ENCODE results near the gene ZNF143.
A peak's percentile ranks its signal among the peaks of the same experiment; 100 is the strongest.
"Not testable (repeated sequence)": the region's sequence is repeated elsewhere in the genome, so short reads cannot be mapped to it uniquely, and the experiment has no call there.

Gene ZNF143

DNA sequence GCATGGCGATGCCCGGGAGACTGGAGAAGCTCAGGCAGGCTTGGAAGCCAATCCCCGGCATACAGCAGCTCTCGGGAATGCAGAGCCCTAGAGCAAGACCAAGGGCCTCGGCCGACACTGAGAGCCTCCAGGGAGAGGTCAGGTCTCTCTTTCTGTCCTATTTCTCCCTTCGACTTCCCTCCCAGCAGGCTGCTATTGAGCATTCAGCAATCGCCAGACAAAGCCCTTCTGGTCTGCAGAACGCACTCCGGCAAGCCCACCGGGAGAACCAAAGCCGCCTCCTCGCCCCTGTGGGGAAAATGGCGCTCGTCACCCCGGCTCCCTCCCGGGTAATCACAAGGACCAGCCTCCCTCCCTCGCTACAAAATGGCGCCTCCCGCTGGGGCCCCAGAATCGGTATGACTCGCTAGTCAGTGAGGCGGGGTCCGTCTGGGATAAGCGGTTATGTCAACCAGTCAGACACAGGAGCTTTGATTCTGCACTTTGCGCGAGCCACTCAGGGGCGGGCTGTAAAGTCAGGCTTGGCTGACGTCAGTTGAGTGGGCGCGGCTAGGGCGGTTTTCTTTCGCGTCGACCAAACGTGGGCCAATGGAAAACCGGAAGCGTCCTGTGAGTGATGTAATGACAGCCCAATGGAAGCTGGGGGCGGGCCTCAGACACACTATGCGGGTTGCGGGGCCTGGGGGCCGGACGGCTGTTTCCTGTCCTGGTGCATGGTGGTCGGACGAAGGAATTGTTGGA lies at the start of gene ZNF143:
Gene ZNF143, plus strand, starts transcription at position 691 of the 741 bp plus-strand sequence. CDS start 10,297 bp downstream, outside the sequence.
- peak; percentile 100 for DNase-seq (ENCODE audit: low read depth, low spot score)

DNA sequence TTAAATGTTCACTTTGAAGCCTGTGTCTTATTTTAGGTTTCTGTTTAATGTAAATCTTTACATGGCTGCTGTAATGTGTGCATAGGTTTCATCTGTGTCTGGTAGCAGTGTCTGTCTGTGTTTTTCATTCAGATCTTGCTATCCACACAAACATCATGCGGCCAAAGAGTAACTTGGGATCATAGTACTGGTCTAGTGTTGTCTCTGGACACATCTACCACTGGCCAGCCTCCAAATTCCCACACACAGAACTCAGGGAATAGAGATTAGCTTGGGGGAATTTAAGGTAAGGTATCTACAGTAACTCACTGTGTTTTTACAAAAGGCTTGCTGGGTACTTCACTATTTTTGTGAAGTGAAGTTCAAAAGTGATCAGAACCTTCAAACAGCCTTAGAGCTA lies 32.1 kb upstream of the ZNF143 start:
- peak; percentile 24 for DNase-seq (ENCODE audit: low read depth, low spot score)

DNA sequence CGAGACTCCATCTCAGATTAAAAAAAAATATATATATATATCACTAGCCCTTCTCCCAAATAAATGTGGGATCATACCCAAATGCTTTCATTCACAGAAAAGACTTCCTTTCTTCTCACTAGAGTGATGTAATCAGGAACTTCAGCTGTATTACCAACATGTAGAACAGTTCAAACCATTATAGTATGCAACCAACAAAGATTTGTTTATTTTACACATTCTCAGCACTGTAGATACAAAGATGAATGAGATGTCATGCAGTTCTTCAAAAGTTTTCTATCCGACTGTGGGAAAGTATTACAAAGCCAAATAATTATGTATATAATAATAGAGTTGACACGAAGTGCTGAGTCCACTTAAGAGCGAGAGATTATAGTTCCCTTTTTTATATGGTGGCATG lies 22.2 kb upstream of the ZNF143 start:
- DNase-seq (ENCODE audit: low read depth, low spot score), result no peak

DNA sequence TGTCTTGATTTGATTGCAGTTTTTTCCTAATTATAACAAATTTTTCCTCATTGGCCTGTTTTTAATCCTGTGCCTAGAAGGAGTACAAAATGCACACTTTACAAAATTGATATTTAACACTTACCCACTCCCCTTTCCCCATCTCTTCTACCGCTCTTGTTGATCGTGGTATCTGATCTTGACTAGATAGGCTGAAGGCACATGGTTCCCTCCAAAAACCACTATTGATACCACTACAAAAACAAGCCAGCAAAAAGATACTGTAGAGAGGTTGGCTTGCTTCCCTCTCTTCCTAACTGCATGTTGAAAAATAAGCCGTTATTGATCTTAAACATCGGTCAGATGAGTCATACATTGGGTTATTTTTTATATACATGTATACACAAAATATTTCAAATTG lies 14.6 kb upstream of the ZNF143 start:
- no peak for DNase-seq (ENCODE audit: low read depth, low spot score)

DNA sequence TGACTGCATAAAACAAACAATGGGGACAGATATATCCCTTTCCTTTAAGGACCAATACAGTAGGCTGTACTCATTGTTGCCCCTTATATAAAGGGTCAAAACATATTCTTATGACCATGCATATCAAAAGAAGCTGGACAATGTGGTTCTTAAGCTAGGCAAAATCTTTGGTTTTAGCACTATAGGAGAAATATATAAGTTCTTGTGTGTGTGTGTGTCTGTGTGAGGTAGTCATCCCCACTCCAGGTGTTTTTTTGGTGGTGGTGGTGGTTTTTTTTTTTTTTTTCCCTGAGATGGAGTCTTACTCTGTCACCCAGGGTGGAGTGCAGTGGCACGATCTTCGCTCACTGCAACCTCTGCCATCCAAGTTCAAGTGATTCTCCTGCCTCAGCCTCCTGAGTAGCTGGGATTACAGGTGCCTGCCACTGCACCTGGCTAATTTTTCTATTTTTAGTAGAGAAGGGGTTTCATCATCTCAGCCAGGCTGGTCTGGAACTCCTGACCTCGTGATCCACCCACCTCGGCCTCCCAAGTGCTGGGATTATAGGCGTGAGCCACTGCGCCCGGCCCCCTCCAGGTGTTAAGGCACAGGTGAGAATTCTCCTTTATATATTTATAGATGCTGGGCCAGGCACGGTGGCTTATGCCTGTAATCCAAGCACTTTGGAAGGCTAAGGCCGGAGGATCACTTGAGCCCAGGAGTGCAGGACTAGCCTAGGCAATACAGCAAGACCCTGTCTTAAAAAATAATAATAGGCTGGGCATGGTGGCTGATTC lies 12.0 kb upstream of the ZNF143 start:
- no peak for DNase-seq (ENCODE audit: low read depth, low spot score)

DNA sequence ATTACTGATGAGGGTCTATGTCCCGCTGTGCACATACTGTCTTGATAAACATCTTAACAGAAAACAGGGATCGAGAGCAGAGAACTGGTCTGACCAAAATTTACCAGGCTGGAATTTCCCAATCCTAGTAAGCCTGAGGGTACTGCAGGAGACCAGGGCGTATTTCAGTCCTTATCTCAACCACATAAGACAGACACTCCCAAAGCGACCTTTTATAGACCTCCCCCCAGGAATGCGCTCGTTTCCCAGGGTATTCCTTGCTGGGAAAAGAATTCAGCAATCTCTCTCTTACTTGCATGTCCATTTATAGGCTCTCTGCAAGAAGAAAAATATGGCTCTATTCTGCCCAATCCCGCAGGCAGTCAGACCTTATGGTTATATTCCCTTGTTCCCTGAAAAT lies 8.8 kb upstream of the ZNF143 start:
- not testable (repeated sequence) for DNase-seq (ENCODE audit: low read depth, low spot score)

DNA sequence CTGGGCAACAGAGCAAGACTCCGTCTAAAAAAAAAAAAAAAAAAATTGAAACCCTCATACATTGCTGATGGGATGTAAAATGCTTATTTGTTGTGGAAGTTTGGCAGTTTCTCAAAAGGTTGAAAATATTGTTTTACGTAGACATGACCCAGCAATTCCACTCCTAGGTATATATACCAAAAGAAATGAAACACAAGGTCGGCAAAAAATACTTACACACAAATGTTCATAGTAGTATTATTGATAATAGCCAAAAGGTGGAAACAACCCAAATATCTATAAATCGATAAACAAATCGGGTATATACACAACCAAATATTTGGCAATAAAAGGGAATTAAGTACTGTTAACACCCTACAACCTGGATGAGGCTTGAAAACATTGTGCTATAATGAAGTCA lies 5.1 kb upstream of the ZNF143 start:
- DNase-seq (ENCODE audit: low read depth, low spot score), result no peak

DNA sequence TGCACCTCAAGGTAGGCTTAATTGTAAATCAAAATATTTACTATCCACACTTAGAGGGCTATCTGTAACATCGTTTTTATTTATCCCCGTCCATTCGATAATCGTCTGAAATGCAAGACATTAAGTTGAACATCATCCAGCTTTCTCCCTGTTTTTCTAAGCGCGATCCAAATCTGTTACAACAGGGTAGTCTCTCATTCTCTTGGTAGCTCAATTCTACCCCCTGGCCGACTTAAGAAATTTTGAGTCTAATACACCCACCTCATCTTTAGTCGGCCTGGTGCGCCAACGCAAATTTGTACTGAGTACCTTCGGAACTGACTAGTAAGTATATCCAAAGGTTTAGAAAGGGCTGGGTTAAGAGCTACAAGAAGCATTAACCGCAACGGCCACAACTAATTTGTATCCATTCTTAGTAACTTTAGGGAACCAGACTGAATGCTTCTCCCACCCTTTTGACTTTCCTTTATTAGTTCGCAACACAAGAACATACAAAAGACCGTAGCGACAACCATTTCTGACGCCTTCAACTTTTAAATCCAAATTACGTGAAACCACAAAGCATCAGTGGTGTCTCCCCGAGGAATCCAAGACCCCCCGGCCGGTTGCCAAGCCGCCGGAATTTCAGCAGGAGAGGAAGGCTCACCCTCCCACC lies 1.0 kb upstream of the ZNF143 start:
- DNase-seq (ENCODE audit: low read depth, low spot score), result peak; percentile 87

DNA sequence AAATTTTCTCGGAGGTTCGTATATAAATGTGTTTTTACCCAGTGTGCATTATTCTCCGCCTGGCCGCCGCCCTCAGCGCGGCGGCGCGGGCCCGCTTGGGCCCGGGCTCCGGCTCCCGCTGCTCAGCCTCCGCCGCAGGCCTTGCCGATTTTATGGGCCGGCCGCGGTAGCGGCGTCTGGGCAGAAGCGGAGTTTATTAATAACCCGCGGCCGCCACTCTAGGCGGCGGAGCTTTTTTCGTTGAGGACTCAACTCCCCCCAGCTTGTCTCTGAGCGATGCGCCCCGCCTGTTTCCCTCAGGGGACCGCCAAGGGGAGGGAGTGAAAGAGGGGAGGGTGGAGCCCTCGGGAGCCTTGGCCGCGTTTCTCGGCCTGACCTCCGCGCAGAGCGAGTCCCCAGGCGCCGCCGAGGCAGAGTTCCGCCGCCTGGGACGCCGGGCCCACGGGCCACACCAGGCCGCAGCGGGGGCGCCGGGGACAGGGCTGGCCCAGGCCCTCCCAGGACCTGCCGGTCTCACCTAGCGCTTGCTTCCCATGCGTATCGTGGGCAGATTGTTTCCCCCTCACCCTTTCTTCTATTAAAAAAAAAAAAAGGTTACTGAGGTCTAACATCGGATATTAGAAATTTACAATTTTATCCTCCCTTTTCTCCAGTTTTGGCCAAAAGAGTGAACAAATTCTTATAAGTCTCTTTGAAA lies 399 bp downstream of the ZNF143 start:
- DNase-seq (ENCODE audit: low read depth, low spot score), result peak; percentile 94

DNA sequence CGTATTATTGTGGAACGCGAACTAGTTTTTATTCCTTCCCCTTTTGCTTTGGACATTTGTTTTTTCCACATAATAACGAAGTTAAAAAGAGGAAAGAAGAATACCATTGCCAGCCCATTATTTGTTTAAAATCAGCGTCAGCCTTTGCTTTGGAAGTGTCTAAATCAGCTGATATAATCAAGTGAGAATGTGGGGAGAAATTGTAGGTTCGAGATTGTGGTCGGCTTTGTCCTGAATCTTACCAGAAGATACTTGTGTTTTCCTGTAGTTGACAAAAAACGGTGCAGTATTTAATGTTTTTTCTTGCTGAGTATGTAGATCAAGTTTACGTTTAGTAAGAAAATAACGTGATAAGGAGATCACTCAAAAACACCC lies 935 bp downstream of the ZNF143 start:
- DNase-seq (ENCODE audit: low read depth, low spot score), result peak; percentile 49

DNA sequence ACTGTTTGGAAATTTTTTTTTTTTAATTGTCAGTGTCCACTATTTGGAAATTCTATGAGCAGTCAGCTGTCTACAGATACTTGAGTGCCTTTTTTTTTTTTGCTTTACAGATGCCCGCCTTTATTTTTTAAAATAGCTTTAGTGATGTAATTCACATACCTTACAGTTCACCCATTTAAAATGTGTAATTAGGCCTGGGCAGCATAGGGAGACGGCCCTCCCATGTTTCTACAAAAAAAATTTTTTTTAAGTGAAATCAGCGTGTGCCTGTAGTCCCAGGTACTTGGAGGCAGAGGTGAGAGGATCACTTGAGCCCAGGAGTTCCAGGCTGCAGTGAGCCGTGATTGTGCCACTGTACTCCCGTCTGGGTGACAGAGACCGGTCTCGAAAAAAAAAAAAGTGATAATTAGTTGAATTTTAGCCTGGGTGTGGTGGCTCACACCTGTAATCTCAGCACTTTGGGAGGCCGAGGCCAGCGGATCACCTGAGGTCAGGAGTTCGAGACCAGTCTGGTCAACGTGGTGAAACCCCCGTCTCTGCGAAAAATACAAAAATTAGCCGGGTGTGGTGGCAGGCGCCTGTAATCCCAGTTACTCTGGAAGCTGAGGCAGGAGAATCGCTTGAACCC lies 1.5 kb downstream of the ZNF143 start:
- peak; percentile 25 for DNase-seq (ENCODE audit: low read depth, low spot score)

DNA sequence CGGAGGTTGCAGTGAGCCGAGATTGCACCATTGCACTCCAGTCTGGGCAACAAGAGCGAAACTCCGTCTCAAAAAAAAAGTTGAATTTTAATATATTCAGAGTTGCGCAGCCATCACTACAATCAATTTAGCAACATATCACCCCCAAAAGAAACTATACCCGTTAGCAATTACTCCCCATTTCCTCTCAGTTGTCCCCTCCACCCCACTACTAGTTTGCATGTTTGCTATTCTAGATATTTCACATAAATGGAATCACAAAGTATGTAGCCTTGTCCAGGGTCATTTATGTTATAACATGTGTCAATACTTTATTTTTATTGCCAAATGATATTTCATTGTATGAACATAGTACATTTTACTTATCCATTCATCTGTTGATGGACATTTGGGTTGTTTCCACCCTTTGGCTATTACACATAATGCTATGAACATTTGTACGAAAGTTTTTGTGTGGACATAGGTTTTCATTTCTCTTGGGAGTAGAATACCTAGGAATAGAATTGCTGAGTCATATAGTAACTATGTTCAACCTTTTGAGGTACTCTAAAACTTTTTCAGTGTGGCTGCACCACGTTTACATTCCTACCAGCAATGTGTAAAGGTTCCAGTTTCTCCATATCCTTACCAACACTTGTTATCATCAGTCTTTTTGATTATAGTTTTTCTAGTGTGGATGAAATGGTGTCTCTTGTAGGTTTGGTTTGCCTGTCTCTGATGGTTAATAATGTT lies 2.2 kb downstream of the ZNF143 start:
- DNase-seq (ENCODE audit: low read depth, low spot score), result peak; percentile 8

DNA sequence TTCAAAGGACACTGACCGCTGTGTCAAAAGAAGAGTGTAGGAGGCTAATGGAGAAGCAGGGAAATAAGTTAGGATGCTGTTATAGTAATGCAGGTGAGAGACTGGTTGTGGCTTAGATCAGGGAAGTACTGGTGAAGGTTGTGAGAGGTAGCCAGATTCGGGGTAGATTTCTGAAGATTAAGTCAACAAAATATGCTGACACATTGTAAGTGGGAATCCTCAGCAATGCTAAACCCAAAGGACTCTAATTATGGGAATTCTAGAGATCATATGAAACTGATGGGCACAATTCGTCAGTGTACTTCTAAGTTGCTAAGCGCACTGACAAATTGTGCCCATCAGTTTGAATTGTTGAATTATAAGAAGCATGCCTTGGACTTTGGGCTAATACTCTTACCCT lies 10.0 kb downstream of the ZNF143 start:
- no peak for DNase-seq (ENCODE audit: low read depth, low spot score)

DNA sequence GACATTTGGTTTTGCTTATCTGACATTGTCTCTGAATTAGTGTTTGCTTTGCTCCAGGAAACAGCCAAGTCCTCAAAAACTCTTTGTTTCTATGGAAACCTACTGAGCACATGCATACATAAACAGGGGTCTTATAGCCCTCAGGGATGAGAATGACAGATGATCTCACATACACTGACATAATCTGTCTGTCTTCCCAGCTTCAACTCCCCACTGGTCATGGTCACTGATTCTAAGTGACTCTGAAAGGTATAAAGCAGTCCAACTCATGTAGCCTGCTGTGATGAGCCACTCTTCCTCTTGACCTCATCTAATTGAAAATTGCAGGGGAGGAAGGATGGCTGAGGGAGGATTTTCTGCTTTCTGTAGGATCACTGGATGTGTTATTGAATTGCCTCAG lies 12.6 kb downstream of the ZNF143 start:
- no peak for DNase-seq (ENCODE audit: low read depth, low spot score)

DNA sequence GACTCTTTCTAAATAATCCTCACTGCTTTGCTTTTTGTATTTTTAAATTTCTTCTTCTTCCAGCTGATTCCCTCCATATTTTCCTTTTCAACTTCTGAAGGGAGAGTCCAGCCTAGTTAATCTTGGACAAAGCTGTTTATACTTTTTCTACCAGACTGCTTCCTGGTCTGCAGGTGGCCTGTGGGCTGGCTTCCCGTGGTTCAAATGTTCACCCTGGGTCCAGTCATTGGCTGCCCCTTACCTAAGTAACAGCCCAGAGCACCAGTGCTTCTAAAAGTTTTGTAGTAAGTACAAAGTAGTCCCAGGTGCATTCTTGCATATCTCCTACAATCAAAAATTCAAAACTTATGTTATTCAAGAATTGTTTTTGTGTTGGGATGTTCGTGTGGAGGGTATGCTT lies 19.1 kb downstream of the ZNF143 start:
- no peak for DNase-seq (ENCODE audit: low read depth, low spot score)

DNA sequence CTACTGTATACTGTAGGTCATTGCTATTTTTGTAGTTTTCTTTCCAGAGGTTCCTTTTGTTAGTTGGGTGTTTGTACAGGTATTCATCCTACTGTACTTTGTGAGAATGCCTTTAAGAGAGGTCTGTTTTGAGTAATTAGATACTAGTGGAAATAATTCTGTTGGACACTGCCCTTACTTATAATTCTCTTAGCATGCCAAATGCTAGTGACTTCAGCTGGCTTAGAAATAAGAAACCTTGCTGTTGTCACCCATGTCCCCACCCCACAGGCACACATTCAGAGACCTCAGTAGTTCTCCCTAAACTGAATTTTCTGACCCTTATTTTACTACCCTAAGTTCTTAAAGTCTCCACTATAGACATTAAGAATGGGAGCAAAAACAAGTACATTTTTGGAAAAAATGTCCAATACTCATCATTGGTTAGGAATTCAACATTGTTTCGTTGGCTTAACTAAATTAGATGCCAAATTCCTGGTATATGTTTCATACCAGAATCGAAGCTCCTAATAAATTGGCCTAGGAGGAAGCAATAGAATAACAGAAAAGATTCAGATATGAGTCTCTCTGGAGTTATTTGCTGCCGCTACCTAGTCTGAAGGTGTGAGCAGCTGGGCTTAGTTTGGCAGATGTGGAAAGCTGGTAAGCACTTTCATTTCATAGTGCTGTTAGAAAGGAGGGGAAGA lies 28.4 kb downstream of the ZNF143 start:
- peak; percentile 53 for DNase-seq (ENCODE audit: low read depth, low spot score)

DNA sequence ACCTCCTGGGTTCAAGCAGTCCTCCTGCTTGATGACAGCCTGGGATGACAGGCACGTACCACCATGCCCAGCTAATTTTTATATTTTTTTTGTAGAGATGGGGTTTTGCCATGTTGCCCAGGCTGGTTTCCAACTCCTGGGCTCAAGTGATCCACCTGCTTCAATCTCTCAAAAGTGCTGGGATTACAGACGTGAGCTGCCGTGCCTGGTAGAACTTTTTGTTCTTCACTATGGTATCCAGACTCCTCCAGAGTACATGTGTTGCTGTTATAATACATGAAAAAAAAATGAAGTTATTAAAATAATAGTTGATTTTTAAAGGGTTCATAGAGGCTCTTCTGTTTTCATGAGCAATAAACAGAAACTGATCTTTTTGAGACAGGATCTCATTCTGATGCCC lies 29.6 kb downstream of the ZNF143 start:
- DNase-seq (ENCODE audit: low read depth, low spot score), result no peak

DNA sequence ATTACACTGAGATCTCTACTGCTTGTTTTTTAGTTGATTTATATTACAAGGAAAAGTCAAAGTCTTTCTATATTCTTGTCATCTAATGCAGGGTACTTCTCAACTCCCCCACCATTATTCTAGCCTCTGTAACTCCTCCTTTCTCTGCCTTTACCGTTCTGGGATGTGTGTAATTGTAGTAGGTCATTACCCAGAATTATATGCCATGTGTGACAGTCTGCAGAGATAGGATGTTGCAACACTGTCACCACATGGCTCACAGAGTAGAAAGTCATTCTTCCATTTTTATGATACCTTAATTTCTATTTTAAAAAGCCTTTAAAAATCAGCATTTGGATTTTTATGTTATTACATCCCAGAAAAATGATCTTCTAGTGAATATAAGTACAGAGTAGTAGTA lies 32.7 kb downstream of the ZNF143 start:
- no peak for DNase-seq (ENCODE audit: low read depth, low spot score)

DNA sequence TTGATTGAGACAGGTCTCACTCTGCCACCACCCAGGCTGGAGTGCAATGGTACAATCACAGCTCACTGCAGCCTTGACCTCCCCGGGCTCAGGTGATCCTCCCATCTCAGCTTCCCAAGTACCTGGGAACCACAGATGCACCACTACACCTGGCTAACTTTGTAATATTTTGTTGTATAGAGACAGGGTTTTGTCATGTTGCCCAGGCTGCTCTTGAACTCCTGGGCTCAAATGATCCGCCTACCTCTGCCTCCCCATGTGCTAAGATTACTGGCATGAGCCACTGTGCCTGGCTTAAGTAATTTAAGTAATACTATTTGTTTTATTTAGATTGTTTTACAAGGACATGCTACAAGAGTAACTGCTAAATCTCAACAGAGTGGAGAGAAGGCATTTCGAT lies 33.5 kb downstream of the ZNF143 start:
- DNase-seq (ENCODE audit: low read depth, low spot score), result no peak

DNA sequence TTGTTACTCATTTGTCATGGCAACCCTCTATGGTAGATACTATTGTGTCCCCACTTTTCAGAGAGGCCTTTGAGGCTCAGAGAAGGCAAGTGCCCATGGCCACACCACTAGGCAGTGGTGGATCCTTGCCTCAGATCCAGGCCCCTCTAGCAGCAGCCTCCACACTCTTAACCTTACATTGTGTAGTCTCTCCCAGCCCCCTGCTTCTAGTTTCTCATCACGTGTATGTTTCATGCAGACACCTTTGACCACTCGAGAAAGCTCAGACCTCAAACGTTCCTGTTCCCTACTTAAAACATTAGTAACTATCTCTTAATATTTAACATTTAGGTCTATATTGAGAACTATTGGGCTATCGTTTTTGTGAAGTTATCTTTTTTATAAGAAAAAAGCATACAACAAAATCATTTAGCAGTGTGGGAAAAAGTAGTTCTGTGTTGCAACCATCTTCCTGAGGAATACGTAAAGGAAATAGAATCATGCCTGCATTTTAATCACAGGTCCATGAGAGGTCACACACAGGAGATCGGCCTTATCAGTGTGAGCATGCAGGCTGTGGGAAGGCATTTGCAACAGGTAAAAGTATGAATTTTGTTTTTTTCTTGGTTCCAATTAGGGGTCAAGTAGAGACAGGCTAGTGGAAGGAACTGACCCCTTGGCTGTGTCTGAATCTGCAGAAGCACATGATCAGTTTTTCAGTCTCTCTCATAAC lies 35.1 kb downstream of the ZNF143 start:
- no peak for DNase-seq (ENCODE audit: low read depth, low spot score)

All from astrocyte of the hippocampus (primary cell).